COR-L47 (cell line): ENCODE measurements around the gene DENND4C.
"Not testable (repeated sequence)": the region's sequence is repeated elsewhere in the genome, so short reads cannot be mapped to it uniquely, and the experiment has no call there.

Source experiments
- DNase-seq: peaks from one replicate; lab custom pipeline; 2025; lab: John Stamatoyannopoulos, UW

The DENND4C gene

DNA sequence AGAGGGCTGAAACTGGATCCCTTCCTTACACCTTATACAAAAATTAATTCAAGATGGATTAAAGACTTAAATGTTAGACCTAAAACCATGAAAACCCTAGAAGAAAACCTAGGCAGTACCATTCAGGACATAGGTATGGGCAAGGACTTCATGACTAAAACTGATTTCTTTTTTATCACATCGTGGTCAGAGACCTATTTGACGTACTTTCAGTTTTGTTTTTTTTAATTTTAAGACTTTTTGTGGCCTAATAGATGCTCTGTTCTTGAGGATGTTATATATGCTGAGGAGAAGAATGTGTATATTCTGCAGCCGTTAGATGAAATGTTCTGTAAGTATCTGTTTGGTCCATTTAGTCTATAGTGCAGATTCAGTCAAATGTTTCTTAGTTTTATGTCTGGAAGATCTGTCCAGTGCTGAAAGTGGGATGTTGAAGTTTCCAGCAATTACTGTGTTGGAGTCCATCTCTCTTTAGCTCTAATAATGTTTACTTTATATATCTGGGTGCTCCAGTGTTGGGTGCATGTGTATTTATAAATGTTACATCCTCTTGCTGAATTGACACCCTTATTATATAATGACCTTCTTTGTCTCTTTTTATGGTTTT, 36.4 kb downstream of the DENND4C start:
- not testable (repeated sequence) for DNase-seq

DNA sequence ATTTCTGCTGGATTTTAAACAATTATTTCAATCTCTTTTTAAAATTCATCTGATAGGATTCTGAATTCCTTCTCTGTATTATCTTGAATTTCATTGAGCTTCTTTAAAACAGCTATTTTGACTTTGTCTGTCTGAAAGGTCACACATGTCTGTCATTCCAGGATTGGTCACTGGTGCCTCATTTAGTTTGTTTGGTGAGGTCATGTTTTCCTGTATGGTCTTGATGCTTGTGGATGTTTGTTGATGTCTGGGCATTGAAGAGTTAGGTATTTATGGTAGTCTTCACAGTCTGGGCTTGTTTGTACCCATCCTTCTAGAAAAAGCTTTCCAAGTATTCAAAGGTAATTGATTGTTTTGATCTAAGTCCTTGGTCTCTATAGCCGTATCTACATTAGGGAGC, 39.1 kb downstream of the DENND4C start:
- DNase-seq = no peak

DNA sequence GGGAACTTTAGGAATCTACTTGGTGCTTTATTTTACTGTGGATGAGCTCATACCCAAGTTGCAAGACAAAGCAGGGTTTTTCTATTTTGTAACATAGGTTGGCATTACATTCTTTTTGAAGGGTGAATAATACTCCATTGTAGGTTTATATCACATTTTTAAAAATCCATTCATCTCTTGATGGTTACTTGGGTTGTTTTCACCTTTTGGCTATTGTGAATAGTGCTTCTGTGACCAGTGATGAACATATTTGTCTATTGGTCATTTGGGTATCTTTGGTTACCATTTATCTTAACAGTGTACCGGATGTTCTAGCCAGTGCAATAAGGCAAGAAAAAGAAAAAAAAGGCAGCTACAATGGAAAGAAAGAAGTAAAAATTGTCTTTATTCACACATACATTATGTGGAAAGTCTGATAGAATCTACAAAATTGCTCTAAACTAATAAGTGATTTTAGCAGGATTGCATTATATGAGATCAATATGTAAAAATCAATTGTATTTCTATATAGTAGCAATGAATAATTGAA, 40.0 kb downstream of the DENND4C start:
- no peak for DNase-seq

DNA sequence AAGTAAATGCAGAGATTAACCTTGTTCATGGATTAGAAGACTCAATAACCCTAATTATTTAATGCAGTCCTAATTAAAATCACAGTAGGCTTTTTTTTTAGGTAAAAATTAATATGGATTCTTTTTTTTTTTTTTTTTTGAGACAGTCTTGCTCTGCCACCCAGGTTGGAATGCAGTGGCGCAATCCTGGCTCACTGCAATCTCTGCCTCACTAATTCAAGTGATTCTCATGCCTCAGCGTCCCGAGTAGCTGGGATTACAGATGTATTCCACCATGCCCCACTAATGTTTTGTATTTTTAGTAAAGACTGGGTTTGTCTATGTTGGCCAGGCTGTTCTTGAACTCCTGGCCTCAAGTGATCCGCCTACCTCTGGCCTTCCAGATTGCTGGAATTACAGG, 40.6 kb downstream of the DENND4C start:
- DNase-seq = no peak

DNA sequence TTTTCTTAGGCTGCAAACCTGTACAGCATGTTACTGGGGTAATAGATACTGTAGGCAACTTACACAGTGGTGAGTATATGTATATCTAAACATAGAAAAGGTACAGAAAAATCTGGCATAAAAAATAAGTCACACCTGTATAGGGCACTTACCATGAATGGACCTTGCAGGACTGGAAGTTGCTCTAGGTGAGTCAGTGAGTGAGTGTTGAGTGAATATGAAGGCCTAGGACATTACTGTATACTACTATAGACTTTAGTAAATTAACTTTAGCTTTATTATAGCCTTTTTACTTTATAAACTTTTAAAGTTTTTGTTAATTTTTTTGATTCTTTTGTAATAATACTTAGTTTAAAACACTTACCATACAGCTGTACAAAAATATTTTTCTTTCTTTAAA, 51.3 kb downstream of the DENND4C start:
- DNase-seq = no peak

GRCh38 chr9:19283072-19283710, 52.7 kb downstream of the DENND4C start:
- DNase-seq = no peak

- no peak for DNase-seq
Observed at GRCh38 chr9:19284729-19285128, 54.2 kb downstream of the DENND4C start.

GRCh38 chr9:19286634-19287188, 56.2 kb downstream of the DENND4C start:
- DNase-seq = no peak

DNA sequence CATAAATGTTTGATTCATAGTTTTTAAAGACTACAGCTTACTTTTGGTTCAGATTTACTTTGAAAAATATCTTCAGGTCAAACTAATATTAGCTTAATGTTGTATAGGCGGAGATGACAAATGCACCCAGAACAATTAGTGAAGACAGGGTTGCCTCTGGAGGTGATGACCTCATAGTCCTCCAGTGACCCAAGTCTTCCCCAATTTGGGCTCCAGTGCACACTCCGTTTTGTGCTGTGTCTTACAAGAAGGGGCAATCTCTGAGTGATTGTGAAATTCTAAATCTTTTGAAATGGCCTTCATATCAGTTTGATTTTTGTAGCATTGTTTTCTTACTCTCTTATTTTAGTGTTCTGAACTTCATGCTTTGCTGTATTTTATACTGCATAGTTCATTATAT, 57.6 kb downstream of the DENND4C start:
- no peak for DNase-seq

GRCh38 chr9:19290103-19290502, 59.6 kb downstream of the DENND4C start:
- DNase-seq = no peak

GRCh38 chr9:19294219-19294618, 63.7 kb downstream of the DENND4C start:
- DNase-seq = no peak

DNA sequence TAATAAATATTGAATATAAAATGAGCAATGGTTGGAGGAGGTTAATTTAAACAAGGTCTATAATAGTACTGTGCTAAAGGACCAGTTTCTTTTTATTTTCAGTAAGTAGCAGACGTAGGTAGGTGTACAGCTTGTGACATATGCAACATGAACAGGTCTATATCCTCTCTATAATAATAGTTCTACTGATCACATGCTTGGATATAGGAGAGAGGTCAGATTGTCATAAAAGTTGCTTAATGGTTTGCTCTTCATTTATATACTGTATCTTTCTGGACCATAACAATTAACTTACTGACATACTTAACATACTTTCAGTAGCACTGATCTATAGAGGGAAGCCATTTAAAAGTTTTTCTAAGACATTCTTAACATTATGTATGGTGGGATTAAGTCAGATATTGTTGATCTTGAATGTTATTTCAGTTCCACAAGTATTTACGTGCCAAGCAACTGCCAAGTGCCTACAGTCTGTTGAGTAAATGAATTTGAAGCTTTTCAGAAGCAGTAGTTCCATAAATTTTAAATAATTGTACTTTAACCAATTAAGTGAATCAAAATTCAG, 68.0 kb downstream of the DENND4C start:
- no peak for DNase-seq

- DNase-seq = no peak
Observed at GRCh38 chr9:19303216-19303615, 72.7 kb downstream of the DENND4C start.

DNA sequence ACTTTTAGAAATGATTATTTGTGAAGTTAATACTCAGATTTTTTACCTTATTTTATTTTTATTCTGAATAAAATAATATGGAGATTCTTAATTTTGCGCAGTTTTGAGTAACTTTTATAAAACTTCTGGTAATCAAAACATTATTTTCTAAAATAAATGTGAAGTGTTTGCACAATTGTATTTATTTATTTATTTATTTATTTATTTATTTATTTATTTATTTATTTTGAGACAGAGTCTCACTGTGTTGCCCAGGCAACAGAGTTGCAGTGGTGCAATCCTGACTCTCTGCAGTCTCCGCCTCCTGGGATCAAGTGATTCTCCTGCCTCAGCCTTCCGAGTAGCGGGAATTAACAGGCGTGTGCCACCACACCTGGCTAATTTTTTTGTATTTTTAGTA, 76.1 kb downstream of the DENND4C start:
- no peak for DNase-seq

- DNase-seq = no peak
Observed at GRCh38 chr9:19310246-19310645, 79.8 kb downstream of the DENND4C start.

- DNase-seq = no peak
Observed at GRCh38 chr9:19313573-19313972, 83.1 kb downstream of the DENND4C start.

- no peak for DNase-seq
Observed at GRCh38 chr9:19320495-19320894, 90.0 kb downstream of the DENND4C start.

GRCh38 chr9:19331877-19332276, 101.4 kb downstream of the DENND4C start:
- DNase-seq = no peak

DNA sequence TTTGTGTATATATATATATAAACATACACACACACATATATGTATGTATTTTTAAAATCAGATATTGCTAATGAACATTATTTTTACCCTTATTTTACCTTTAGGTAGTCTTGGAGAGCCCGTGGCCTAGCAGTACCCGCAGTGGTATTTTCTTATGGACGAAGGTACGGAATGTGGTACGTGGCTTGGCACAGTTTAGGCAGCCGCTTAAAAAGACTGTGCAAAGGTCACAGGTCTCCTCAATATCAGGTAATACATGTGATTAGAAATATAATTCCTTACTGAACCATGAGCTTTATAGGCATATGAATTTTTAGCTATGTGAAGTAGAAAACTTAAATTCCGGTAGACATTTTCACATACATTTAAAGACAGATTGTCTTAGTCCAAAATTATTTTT, 105.7 kb downstream of the DENND4C start:
- no peak for DNase-seq

- no peak for DNase-seq
Observed at GRCh38 chr9:19342947-19343346, 112.5 kb downstream of the DENND4C start.

DNA sequence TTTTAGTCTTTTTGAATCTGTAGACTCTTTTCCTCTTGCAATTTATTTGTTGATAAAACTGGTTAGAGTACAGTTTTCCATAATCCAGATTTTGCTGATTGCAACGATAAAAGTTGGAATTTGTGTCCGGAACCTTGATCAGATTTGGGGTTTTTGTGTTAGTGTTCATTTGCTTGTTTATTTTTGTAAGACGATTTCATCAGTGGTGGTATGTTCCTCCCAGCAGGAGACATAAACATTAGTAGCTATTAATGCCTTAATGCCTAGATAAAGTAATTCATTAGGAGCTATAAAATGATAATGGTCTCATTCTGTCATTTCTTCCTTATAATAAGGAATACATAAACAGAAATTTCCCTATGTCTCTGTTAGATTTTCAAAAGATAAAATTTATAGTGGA, 128.2 kb downstream of the DENND4C start:
- no peak for DNase-seq

DNA sequence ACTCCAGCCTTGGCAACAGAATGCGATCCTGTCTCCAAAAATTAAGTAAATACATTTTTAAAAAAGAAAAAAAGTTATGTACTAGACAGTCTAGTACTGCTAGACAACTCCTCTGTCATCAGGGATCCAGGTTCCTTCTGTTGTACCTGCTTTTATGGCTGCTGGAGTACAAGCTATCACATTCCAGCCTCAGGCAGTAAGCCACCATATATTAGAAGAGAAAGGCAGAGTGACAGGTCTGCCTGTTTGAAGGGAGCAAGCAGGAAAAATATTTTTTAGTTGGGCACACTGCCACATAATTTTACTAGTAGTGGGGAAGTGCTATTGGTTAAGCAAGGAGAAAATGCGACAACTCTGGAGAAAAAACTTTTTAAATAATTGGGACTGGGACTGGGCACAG, 138.6 kb downstream of the DENND4C start:
- no peak for DNase-seq

DNA sequence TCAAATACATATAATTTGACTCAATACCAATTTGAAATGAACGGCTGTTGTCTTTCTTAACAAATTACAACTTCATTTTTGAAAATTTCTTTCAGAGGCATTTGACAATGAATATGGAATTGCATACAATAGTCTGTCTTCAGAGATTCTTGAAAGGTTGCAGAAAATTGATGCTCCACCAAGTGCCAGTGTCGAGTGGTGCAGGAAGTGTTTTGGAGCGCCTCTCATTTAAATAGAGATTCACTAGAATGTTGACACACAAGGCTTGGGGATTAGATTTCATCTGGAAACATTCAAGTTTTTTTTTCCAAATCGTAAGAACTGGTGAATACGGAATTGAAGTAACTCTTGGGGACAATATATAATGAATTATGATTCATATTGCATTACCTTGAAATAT, 141.4 kb downstream of the DENND4C start:
- DNase-seq = no peak
